HG03108 (cell line): Measurements from ENCODE around the gene B3GALT5.

Experiments used
- ATAC-seq: cut with Tn5 transposase; IDR thresholded peaks from one replicate; pipeline ENCODE4 v1.9.1; 2021; ENCODE audit warnings: moderate library complexity; ENCODE audit not compliant: unreplicated experiment

The B3GALT5 gene

DNA sequence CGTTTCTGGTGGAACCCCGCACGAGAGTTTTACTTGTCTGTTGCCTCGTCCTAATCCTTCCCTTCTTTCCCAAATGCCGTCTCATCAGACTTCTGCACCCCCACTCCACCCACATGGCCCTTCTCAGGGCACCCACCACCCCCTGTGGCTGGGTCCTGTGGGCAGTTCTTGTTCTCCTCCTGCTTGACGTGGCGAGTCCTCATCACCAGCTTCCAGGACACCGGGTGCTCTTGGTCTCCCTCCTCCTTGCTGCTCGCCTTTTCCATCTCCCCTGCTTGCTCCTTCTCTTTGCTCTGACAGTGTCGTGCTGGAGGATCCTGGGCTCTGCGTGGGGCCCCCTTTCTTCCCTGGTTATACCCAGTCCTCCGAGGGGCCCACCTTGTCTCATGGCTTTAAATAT, 51.8 kb downstream of the B3GALT5 start:
- ATAC-seq = no peak

DNA sequence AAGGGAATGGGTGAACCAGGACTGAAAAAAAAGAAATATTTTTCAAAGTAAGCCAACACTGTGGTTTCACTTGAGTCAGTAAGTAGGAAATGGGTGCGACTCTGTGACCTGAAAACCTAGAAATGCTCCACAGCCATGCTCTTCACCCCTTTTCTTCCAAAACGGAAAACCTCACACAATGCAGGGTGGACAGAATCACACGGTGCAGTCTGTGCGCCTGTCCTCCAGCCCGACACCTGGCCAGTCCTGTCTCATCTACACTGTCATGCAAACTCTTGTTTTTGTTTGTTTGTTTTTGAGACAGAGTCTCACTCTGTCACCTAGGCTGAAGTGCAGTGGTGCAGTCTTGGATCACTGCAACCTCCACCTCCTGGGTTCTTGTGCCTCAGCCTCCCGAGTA, 53.3 kb downstream of the B3GALT5 start:
- ATAC-seq = no peak

DNA sequence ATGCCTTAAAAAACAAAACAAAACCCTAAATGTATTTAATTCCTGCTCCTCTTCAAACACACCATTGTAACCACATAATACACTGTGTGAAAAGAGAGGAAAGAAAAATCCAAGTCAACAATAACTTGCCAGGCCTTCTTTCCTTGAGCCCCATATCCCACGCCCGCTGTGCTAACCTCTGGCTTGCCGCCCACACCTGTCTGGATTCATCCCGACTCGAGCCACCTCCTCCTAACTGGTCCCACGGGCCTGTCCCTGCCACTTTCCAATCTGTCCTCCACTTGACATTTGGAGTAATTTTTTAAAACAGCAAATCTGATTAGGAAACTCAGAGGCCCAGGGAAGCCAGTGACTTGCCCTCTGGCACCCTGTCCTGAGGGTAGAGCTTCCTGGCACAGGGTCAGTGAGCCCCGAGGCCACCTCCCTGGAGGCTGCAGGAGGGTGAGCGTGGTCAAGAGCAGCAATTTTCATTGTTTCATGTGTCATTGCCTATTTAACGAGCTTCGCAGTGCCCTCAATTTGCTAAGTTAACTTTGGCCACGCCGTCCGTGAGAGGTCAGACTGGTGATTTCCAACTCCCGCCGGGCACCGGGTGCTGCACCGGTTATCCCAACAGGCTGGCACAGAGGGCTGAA, 54.1 kb downstream of the B3GALT5 start:
- ATAC-seq = no peak

DNA sequence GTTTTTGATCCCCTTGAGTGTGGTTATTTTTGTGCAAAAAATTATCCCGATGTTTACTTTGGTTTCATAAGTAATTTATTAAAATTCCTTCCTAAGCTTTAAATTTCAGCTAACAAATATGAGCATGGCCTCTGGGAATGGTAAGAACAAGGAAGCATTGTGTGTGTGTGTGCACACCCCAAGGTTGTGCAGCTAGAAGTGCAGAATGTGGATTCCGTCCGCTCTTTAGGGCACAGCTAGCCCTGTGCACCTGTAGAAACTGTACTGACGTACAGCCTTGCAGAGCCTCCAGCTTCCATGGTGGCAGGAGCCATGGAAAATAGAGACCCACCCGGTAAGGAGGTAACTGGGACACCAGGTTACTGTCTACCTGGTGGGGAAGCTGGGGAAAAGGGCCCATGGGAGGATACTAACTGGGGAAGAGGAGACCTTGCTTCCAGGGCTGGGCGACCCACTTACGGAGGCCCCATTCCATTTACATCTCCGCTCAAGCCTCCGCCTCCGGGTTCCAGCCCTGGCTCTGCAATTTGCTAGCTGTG, 54.7 kb downstream of the B3GALT5 start:
- ATAC-seq = no peak

DNA sequence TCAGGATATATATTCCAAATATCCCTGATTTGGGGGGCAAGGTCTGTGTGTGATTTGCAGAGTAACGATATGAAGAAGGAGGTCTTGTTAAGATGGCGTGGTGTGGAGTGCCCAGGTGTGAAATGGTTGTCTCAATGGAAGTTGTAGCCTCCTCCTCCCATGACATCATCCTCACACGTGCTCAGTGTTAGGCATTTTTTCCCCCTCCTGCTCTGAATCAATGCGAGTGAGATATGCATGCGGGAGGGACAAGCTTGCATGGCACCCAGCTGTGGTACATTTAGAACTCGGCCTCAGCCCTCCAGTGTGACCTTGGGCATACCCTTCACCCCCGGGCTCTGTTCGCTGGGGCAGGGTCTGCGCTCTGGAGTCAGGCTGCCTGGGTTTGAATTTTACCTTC, 55.6 kb downstream of the B3GALT5 start:
- ATAC-seq = no peak

DNA sequence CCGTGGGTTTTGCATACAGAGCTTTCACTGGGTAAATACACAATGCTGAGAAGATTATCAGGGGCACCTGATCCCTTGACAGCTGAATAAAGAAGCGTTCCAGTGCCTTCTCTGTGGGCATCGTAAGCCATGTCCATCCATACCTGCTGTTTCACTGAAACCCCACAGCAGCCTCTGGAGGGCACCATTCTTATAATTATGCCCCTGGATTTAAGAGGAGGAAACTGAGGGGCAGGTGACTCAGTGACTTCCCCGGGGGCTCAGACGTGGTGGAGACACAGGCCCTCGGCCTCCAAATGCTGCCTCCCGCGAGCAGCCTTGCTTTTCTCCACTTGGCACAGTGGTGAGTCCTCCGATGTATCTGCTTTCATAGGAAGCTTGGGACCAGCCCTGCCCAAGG, 56.7 kb downstream of the B3GALT5 start:
- ATAC-seq = no peak

DNA sequence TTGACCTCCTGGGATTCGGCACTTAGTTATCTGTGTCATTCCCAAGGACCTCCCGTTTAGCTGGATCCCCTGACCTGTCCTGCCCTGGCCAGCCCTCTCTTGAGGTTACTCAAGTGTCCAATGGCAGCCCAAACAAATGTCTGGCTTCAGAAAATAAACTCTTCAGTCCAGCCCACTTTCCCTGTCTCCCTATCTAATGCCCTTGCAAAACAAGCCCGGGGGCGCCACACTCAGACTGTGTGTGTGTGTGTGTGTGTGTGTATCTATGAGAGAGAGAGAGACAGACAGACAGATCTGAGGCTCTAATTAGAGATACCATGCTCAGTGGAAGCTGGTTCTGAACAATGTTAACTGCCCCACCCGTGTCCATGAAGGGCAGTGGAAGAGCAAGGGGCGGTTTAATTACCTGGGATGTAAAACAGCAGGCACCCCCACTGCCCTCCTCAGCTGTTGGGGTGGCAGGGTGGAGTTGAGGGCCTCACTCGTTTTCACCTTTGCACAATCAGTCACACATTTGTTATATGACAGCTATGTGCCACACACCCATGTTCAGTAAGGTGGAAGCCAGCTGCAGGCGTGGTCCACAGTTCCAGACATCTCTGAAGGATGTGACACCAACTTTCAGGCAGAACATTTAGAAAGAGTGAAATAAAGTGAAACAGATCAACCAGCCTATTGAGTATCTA, 57.4 kb downstream of the B3GALT5 start:
- ATAC-seq = no peak

DNA sequence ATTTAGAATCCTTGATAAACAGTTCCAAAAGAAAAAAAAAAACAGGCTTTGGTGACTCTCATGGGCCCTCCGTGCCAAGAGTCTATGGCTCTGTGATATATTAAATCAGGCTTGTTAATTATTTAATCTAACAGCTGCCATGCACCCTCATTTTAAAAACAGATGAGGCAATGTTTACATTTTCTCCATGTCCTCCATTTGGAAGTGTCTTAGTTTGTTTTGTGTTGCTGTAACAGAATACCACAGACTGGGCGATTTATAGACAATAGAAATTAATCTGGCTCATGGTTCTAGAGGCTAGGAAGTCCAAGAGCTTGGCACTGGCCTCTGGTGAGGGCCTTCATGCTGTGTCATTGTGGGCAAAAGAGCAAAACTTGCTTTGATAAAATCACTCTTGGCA, 58.0 kb downstream of the B3GALT5 start:
- no peak for ATAC-seq

DNA sequence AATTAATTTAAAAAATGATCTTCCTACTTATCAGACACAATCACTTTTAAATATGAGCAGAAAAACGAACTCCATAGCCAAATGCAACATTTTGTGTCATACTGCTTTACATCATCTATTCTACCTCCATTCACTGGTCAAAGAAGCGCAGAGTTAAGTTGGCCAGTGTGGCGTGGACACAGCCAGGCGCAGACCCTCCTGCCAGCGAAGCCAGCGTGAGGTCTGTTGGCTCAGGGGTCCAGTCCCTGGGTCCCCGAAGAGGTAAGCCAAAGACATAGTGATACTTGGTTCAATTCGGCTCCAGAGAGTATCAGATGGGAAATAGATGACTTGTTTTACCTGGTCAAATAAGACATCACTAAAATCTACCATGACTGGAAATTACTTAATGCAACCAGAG, 59.2 kb downstream of the B3GALT5 start:
- ATAC-seq = no peak

DNA sequence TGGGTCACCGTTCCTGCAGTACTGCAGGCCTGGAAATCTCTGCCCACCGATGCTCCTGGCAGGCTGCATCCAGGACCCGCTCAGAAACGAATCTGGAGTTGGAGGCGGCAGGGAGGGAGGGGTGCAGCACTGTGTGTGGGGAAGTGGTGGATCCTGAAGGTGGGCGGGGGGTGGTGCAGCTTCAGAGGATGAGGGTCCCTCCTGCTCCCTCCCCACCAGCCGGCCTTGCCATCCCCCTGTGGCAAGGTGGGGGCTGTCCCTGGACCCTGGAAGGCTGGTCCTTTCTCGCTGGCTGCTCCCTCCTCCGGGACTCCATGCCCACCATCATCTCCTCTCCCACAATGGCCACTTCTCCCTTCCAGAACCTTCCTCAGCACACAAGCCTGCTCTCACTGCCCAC, 60.4 kb downstream of the B3GALT5 start:
- ATAC-seq = no peak

DNA sequence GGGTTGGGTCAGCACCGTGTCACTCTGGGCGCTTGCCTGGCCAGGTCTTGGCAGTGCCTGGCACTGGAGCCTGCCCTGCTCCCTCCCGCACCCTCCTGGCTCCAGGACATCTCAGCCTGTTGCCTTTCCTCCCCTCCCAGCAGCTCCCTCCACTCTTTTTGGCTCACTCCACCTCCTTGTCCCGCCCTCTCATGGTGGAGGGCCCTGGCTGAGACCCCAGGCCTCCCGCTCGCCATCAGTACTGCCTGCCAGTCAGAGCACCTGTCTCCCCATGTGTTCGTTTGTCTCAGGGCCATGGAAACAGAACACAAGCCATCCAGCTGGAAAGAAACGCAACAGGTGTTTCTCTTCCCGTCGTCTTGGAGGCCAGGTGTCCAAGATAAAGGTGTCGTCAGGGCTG, 61.0 kb downstream of the B3GALT5 start:
- no peak for ATAC-seq

DNA sequence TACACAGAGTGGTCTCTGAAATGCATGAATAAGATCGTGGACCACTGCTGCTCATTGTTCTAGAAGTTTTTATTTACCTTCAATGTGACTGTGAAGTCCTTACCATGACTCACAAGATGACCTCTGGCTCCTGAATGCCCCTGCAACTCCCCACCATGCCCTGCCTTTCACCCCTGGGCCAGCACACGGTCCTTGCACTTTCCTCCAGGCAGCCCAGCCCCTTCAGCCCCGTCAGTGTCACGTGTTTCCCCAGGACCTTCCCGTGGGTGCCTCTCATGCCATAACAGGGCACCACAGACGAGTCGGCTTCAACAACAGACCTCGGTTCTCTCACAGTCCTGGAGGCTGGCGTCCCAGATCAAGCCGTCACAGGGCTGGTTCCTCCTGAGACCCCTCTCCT, 62.1 kb downstream of the B3GALT5 start:
- no peak for ATAC-seq

DNA sequence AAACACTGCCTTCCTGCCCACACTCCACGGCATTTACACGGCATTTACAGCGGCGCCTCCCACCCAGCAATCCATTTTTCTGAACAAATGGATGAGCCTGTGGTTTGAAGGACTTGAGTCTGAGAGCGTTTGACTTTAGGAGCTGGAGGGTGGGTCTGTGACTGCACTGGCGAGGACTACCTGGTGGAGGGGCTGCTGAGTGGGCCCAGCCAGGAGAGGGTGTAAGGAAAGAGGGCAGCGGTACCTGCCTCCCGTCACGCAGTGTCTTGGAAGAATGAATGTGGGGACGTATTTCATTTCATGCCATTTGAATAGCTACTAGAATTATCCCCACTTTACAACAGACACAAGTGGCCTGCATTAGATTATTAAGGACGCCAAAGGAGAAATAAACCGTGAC, 62.9 kb downstream of the B3GALT5 start:
- no peak for ATAC-seq

DNA sequence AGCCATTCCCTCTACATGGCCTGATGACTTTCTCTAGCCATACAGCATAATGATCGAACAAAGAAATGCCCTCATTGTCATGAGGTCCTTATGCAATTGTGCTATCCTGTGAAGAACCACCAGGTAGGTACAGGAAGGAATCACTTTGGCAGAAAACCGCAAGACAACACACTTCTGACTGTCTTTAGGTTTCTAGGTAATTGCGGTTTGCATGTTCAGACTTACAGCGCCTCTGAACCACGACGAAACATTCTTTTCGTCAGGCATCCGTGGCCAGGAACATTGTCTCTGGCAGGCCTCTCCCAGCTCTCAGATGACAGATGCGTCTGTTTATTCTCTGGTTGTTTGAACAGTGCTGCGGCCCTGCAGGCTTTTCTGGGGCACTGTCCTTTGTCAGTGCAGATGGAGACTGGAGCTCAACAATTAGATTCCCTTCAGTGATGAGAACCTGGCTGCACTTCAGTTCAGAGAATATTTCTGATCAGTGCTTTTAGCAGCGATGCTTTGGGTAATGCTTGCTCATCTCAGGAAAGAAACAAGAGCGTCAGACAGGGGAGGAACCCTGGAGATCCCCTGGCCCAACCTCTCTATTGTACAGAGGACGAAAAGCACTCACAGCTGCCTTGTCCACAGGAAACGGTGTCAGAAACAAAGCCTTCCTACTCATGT, 63.4 kb downstream of the B3GALT5 start:
- no peak for ATAC-seq

DNA sequence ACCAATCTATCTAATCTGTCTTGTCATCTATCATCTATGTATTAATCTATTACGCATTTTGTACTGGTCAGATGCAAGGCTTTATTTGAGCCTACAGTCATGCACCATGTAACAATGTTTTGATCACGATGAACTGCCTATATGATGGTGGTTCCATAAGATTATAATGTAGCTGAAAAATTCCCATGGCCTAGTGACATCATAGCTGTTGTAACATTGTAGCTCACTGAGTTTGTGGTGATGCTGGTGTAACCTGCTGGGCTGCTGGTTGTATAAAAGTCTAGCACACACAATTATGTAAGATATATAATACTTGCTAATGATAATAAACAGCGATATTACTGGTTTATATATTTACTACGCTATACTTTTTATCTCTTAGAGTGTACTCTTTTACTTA, 67.5 kb downstream of the B3GALT5 start:
- no peak for ATAC-seq

DNA sequence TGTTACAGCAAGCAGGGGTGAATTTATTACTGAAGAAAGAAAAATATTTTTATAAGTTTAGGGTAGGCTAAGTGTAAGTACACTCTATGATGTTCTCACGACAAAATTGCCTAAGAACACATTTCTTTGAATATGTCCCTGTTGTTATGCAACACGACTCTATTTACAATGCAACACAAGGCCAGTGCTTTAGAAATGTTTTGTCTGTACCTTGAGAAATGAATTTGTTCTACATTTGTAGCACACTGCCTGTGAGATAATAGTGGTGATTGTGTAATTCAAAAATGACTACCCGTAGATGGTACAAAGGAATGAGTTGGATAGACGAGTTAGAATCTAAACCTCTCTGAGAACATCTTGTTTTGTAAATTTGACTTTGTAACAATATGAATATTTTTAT, 68.5 kb downstream of the B3GALT5 start:
- no peak for ATAC-seq

DNA sequence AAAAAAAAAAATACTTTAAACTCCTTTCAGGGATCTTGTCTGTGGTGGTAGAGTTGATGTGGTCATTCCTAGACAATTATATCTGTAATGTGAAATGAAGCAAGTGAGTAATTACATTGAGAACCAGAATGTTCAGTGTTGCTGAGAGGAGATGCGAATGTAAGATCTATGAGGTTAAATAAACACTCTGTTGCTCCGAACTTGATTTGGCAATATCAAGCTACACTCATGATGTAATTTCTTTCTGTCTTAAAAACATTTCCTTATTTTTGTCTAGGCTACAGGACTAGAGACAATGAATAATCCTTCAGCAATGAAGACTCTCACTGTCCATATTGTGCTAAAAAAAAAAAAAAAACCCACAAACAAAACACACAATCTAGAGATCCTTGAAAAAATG, 69.1 kb downstream of the B3GALT5 start:
- no peak for ATAC-seq

DNA sequence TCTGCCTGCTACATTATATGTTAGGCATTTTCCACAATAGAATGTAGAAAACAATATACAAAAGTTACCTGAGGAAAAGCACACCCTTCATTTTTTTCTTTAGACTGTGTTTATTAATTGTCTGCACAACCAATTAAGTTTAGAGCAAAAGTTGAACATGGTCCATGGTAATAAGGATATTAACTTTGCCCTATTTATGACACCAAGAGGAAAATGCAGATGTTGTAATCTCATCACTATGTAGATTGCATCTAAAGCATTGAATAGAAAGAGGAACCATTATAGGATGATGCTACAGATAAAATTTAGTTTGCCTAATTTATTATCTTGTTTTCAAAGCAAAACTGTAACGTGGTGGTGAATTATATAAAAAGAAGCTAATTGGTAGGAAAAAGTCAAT, 72.5 kb downstream of the B3GALT5 start:
- ATAC-seq = no peak

DNA sequence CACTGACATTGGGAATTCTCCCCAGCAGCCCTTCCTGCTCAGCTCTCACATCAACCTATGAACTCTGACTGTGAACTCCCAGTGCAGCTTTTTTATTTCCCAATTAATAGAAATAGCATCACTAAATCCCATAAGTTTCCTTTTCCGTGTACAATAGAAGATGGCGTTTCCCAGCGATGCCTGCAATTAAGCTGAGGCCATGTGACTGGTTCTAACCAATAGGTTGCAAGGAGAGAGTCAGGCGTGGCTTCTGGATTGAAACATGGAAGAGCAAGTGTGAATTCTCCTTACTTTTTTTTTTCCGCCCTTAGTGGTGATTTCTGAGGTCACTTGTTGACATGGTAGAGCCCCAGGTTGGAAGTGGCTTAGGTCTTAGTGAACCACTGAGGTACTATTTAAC, 73.3 kb downstream of the B3GALT5 start:
- no peak for ATAC-seq

DNA sequence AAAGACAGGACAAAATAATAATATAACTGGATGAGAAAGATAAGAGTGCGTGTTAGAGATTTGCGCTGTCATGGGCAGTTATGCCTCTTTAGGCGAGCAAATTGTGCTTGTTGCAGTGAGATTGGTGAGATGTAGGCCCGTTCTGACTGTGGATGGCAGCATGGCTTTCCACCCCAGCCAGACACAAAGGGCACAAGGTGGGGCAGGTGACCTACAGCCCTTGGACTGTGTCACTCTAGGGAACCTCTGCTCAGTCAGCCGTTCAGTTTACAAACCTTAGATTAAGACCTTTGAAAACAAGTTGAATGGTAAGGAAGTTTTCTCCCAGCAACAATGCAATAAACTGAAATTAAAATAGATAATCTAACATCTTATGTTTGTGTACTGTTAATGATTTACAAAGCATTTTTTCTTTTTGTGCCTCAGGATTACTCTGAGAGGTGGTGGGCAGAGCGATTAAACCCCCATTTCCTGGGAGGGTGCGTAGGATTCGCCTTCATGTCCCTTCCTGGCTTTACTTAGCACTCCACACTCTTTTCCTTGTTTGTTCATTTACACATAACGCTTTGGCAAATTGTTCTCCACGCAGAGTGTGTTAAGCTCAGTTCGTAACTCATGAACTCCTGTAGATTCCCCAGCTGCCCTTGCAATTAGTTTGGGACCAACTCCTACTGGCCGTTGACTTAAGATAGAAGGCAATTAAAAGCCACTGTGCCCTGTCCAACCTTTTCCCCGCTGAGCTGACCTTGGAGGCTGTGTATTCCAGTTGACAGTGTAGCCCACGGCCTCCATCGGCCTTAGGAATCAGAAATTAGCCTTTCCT, 74.1 kb downstream of the B3GALT5 start:
- ATAC-seq = no peak

DNA sequence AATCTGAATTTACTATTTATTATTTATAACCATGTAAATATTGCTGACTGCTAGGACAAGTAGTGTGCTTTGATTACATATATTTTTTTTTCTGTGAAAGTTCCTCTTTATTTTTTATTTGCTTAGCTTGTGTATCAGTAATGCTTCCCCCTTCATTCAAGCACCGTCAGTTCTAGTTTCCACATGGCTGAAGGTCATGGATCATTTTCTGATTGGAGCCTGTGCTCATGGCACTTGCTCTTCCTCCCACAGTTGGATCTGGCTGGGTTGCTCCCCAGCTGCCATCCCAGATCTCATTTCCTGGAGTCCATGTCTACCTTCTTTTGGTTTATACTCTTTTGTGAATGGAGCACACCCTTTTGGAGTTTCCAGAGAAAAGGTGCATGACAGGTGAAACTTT, 75.3 kb downstream of the B3GALT5 start:
- no peak for ATAC-seq
